Small intestine (tissue), 7 donors: Measurements from ENCODE around the gene EFR3B. TPM values are rescaled to one million over a fixed set of nuclear protein-coding genes. Genes with fewer than 3 reads are reported as not detected.

Source experiments
- DNase-seq, 2 donors: peaks; one replicate each; pipeline versions ENCODE4 v3.0.0 to v3.0.0-alpha.2; 2013
- FAIRE-seq: peaks from 2 replicates; lab custom pipeline; 2012; peaks lifted over from hg19 to GRCh38; lab: Jason Lieb, UNC
- H3K27ac ChIP-seq, 3 donors: one replicate each; pipeline ENCODE4 v1.5.1; 2013; ENCODE audit warnings: low read length in 2 of 3, mild to moderate bottlenecking in 2 of 3, control low read depth in 1 of 3, inconsistent platforms in 1 of 3, low read depth in 1 of 3, moderate library complexity in 1 of 3
- H3K27me3 ChIP-seq, 3 donors: one replicate each; pipeline ENCODE4 v1.6.1; 2013; ENCODE audit warnings: low read length in 3 of 3, inconsistent platforms in 1 of 3; ENCODE audit not compliant: control insufficient read depth in 3 of 3, insufficient read depth in 3 of 3
- H3K36me3 ChIP-seq, 3 donors: one replicate each; pipeline ENCODE4 v1.6.1; 2013; ENCODE audit warnings: low read length in 3 of 3, inconsistent platforms in 1 of 3, low read depth in 1 of 3, mild to moderate bottlenecking in 1 of 3, moderate library complexity in 1 of 3; ENCODE audit not compliant: control insufficient read depth in 3 of 3, insufficient read depth in 2 of 3
- H3K4me1 ChIP-seq, 3 donors: one replicate each; pipeline ENCODE4 v1.6.1; 2013; ENCODE audit warnings: low read length in 2 of 3, inconsistent platforms in 1 of 3, low read depth in 1 of 3, mild to moderate bottlenecking in 1 of 3, moderate library complexity in 1 of 3; ENCODE audit not compliant: control insufficient read depth in 3 of 3, insufficient read depth in 2 of 3
- H3K4me3 ChIP-seq, 3 donors: one replicate each; pipeline ENCODE4 v1.5.1; 2013; ENCODE audit warnings: low read length in 3 of 3, control low read depth in 1 of 3, inconsistent platforms in 1 of 3, low read depth in 1 of 3, mild to moderate bottlenecking in 1 of 3, moderate library complexity in 1 of 3
- H3K9me3 ChIP-seq, 2 donors: one replicate each; pipeline ENCODE4 v1.6.1; 2013; ENCODE audit warnings: low read depth in 1 of 2, low read length in 1 of 2; ENCODE audit not compliant: control insufficient read depth in 2 of 2, insufficient read depth in 1 of 2
- WGBS, 3 donors: extraction: QIAGEN DNeasy Blood & Tissue Kit; methylation state at CpG; one replicate each; pipeline ENCODE4 v1.1.7; 2013; 5-methylcytosine and 5-hydroxymethylcytosine counted together
- polyA plus RNA-seq, 4 donors: library from polyadenylated mRNA; stranded (reverse) in 3 of 4; unstranded in 1 of 4; fragments of 200-250 nt in 3 of 4; fragments of 120-200 nt in 1 of 4; gene quantifications; one replicate each; pipeline versions ENCODE4 v1.2.1 to v1.2.3, GENCODE V29; 2013
- donor health status: healthy with polysubstance abuse.
- donor health status: control.
- donor health status: control.
- donor health status: Bipolar disorder and iron deficiency.
- donor health status: healthy.

EFR3B gene
- polyA plus RNA-seq, 4 donors = 0.88 to 3.0 TPM; not detected in 2

DNA sequence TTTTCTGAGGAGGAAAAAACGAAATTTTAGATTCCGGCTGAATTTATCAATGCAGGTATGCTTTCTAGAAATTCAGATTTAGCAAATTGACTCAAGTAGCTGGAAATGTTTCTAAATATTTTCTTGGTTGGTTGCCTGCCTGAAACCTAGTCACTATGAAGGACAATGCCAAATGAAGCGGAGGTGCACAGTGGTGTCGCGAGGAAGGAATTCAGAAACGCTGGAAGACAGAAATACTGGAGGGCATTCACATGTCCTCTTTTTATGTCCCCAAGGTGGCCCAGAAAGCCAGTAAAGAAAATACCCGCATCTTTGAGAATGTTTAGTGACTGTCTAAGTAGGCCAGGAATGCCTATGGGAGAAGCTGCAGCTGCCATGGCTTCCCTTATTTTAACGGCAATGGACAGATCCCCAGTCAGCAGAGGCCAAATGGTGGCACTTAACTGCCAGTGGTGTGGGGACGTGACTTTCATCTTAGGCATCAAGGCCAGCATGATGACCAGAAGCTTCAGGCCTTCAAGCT lies 15.8 kb upstream of the EFR3B start:
- no peak for DNase-seq
- FAIRE-seq = no peak
- no peaks in the 10 kb centered on the region for H3K36me3 ChIP-seq
- H3K4me1 ChIP-seq = no peaks in the 10 kb centered on the region
- no peak overlapping the region for H3K4me3 ChIP-seq
- 89 to 93% (median 92%) methylated on average over 9 of the region's 9 CpGs for WGBS, 3 donors
- no peaks in the 10 kb centered on the region for H3K27me3 ChIP-seq
- no peaks in the 10 kb centered on the region for H3K9me3 ChIP-seq
- no peak overlapping the region for H3K27ac ChIP-seq

DNA sequence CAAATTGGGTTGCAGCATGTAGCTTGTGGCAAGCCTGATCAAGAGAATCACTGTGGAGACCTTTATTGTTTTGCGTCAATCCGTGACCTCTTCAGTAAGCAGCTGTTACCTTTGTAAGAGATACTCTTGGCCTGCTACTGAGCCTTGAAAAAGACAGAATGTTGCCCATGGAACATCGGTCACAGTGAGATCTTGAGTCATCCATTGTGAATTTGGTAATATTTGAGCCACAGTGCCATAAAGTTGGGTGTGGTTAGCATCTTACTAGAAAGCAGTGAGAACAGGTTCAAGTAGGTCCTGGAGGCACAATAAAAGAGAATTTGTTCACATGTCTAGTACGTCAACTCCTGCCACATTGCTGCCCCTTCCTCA lies 12.7 kb upstream of the EFR3B start:
- 61 to 68% (median 64%) methylated on average over 4 of the region's 4 CpGs for WGBS, 3 donors
- peaks cover 0 to 3% (median 0%) of the 10 kb centered on the region in 3 donors for H3K27me3 ChIP-seq
- H3K36me3 ChIP-seq = no peaks in the 10 kb centered on the region
- no peak for DNase-seq
- H3K9me3 ChIP-seq = no peaks in the 10 kb centered on the region
- no peak overlapping the region for H3K27ac ChIP-seq
- no peak for FAIRE-seq
- H3K4me3 ChIP-seq = no peak overlapping the region
- no peaks in the 10 kb centered on the region for H3K4me1 ChIP-seq

DNA sequence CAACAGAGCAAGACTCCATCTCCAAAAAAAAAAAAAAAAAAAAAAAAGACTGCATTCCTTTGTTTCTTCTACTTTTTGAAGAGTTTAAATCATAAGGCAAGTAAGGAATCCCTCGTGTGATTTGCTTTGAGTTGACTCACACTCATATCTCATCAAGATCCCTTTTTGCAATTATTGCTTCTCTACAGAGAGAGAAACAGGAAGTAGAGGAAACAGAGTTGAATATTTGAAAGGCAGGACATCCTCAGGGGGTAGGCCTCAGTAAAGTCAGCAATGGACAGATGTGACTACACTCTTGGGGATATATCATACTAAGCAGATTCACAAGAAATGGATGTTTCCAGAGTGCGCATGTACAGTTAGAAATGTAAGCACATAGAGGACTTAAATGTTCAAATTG lies 11.2 kb upstream of the EFR3B start:
- Histone ChIP-seq H3K4me1 (no peaks in the 10 kb centered on the region), H3K27ac (no peak overlapping the region), H3K9me3 (no peaks in the 10 kb centered on the region), H3K27me3 (peaks cover 0 to 3% (median 0%) of the 10 kb centered on the region in 3 donors), H3K4me3 (no peak overlapping the region), H3K36me3 (no peaks in the 10 kb centered on the region)
- no peak for DNase-seq
- no peak for FAIRE-seq
- WGBS, 3 donors = 60 to 69% (median 61%) methylated on average over 2 of the region's 2 CpGs

DNA sequence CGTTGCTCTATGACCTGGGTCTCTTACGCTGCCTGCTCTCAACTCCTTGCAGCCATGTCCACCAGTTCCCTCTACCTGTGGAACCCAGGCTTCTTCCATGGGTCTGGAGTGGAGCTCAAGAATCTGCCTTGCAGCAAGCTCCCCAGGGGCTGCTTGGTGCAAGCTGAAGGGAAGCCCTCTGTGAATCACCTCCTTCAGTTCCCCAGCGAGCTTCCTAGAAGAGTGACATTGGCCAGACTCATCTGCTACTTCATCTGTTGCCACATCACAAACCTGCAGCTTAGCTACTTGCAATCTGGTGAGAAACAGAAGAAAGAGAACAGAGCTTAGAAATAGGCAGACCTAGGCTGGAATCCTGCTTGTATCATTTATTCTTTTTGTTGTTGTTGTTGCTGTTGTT lies 9.8 kb upstream of the EFR3B start:
- Histone ChIP-seq H3K27me3 (peaks cover 0 to 3% (median 0%) of the 10 kb centered on the region in 3 donors), H3K9me3 (no peaks in the 10 kb centered on the region), H3K36me3 (no peaks in the 10 kb centered on the region), H3K27ac (no peak overlapping the region), H3K4me3 (no peak overlapping the region), H3K4me1 (no peaks in the 10 kb centered on the region)
- 54 to 63% (median 62%) methylated on average over 3 of the region's 3 CpGs for WGBS, 3 donors
- DNase-seq (no peak), FAIRE-seq (no peak)

DNA sequence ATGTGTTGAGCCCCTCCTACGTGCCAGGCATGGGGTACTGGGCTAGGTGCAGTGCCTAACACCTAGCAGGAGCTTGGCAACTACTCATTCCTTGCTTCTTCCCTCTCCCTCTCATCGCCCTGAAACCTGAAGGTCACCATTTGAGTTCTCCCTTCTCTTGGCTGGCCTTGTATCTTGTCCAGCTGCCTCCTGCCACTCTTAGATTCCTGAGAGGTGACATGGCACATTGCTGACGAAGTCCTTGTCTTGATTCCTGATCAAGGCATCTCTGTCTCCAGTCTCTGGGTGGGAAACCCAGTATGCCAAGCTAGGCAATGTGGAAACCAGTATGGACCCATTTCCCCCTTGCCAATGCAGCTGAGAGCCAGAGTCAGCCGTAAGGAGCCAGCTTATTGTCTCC lies 9.0 kb upstream of the EFR3B start:
- no peak overlapping the region for H3K27ac ChIP-seq
- no peaks in the 10 kb centered on the region for H3K36me3 ChIP-seq
- H3K4me3 ChIP-seq = no peak overlapping the region
- FAIRE-seq = no peak
- H3K4me1 ChIP-seq = no peaks in the 10 kb centered on the region
- DNase-seq = no peak
- no peaks in the 10 kb centered on the region for H3K9me3 ChIP-seq
- peaks cover 0 to 3% (median 0%) of the 10 kb centered on the region in 3 donors for H3K27me3 ChIP-seq
- WGBS, 3 donors = 73 to 85% (median 81%) methylated on average over 4 of the region's 4 CpGs

DNA sequence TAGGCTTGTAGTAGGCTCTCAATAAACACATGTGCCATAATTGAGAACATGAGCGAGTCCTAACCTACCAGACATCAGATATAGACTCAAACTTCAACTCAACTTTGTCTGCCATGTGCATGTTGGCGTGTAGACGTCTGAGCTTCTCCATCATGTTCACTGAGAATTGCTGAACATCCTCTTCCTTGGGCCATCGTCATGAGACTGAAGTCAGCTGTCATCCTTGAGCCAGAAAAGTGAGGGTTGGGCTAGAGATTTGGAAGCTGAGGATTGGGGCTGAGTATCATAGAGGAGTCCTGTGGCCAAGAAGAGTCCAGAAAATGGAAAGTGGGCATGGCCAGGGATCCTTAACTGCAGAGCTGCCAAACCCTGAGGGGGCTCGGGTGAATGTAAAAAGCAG lies 7.8 kb upstream of the EFR3B start:
- DNase-seq (no peak), FAIRE-seq (no peak)
- H3K36me3 ChIP-seq = no peaks in the 10 kb centered on the region
- H3K4me1 ChIP-seq = no peaks in the 10 kb centered on the region
- H3K4me3 ChIP-seq = no peak overlapping the region
- H3K27ac ChIP-seq = no peak overlapping the region
- WGBS, 3 donors = 91 to 95% (median 94%) methylated on average over 5 of the region's 5 CpGs
- peaks cover 0 to 3% (median 0%) of the 10 kb centered on the region in 3 donors for H3K27me3 ChIP-seq
- H3K9me3 ChIP-seq = no peaks in the 10 kb centered on the region

DNA sequence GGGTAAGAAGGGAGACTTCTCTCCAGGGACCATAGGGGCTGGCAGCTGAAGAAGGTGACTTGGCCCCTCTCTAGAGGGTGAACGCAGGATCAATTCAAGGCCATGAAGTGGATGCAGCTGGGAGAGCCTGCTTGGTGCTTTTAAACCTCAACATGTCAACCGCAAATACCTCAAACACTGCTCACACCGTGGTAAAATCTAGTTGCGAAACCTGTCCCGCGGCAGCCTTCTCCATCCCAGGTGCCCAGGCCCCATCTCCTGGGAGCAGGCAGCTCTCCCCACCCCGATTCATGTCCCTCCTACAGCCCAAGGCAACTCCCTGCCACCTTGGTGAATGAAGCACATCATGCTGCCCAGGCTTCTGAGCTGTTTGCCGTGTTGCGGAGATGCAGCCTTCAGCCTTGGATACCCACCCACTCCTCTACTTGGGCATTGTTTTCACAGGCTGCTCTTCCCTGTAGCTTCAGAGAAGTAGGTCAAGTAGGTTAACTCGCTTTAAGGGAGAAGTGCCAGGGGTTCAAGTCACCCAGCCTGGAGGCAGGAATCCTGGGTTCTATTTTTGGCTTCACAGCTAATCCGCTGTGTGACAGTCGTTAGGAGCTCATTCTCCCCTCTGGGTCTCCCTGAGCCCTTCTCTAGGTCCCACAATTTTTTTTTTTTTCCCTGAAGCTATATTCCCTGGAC lies 6.2 kb upstream of the EFR3B start:
- no peaks in the 10 kb centered on the region for H3K9me3 ChIP-seq
- no peaks in the 10 kb centered on the region for H3K4me1 ChIP-seq
- H3K36me3 ChIP-seq = no peaks in the 10 kb centered on the region
- 76 to 79% (median 77%) methylated on average over 12 of the region's 12 CpGs for WGBS, 3 donors
- no peak overlapping the region for H3K4me3 ChIP-seq
- peaks cover 0 to 3% (median 0%) of the 10 kb centered on the region in 3 donors for H3K27me3 ChIP-seq
- no peak overlapping the region for H3K27ac ChIP-seq
- DNase-seq (no peak), FAIRE-seq (no peak)

DNA sequence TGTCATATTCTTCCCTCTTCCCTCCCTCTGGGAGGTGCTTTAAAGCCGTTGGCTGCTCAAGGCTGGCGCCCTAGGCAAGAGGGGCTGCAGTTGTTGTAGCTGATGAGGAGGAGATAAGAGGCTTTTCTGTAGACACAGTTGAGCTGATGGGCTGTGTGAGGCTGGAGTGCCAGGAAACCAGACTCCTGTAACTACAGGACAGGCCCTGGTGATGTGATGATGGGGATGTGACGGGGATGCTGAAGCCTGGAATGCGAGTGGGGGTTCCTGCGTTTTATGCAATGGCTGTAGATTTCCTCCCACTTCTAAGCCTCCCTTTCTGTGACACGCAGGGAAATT lies 5.7 kb upstream of the EFR3B start:
- no peak for FAIRE-seq
- no peak overlapping the region for H3K27ac ChIP-seq
- WGBS, 3 donors = 81 to 94% (median 84%) methylated on average over 6 of the region's 6 CpGs

DNA sequence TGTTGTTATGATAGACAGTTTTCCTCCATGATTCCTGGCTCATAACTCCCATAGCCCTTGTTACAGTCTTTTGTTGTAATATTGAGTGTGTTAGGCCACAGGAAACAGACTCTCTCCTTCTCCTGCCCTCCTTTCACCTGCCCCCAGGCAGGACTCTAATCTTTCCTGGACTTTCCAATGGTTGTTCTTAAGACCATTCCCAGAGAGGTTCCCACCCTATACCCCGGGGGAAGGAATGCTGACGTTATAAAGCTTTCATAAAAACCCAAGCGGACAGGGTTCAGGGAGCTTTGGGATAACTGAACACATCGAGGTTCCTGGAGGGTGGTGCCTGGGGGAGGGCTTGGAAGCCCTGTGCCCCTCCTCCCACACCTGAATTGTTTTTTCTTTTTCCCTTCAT lies 2.8 kb upstream of the EFR3B start:
- FAIRE-seq (no peak), DNase-seq (no peak)
- Histone ChIP-seq H3K27me3 (peaks cover 0 to 15% (median 0%) of the 10 kb centered on the region in 3 donors), H3K4me3 (no peak overlapping the region), H3K27ac (no peak overlapping the region), H3K9me3 (no peaks in the 10 kb centered on the region), H3K36me3 (no peaks in the 10 kb centered on the region), H3K4me1 (peaks cover 0 to 6% (median 4%) of the 10 kb centered on the region in 3 donors)
- WGBS, 3 donors = 83 to 88% (median 88%) methylated on average over 4 of the region's 4 CpGs

More for the DNA sequence above, 5.7 kb upstream of the EFR3B start:
- Histone ChIP-seq H3K4me1 (peaks cover 0 to 1% (median 0%) of the 10 kb centered on the region in 3 donors), H3K36me3 (no peaks in the 10 kb centered on the region), H3K9me3 (no peaks in the 10 kb centered on the region), H3K27me3 (peaks cover 0 to 3% (median 0%) of the 10 kb centered on the region in 3 donors), H3K4me3 (no peak overlapping the region)
- no peak for DNase-seq
